ENCODE measurements around the gene SEPSECS.
"Not testable (repeated sequence)": the region's sequence is repeated elsewhere in the genome, so short reads cannot be mapped to it uniquely, and the experiment has no call there.

SEPSECS gene

DNA sequence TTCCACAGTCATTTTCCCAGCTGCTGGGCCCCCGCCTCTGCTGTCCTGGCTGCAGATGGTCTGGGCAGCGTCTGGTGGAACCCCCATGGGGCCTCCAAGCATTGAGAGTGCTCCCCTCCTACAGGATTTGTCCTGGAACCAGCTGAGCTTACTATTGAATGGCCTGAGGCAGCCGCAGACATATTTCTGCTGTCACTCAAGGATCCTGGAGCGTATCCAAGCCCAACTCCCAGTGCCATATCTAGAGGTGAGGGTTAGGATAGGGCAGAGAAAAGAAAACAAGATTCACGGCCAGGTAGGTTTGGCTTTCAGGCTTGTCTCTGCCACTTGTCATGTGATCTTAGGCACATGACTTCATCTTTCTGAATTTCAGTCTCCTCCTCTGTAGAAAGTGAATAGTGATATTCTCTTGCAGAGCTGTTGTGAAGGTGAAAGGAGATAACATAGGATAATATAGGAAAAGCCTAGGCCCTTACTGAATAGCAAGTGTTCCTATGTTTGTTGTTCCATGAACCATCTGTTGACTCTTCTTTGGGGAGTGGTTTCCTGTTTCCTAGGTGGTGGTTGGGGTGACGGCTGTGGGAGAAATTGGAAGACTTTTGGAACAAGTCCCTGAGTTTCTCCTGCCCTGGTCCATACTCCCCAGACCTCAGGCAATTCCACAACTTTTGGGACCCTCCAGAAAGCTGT is 52.3 kb downstream of the SEPSECS start:
- DNase-seq = no peak

DNA sequence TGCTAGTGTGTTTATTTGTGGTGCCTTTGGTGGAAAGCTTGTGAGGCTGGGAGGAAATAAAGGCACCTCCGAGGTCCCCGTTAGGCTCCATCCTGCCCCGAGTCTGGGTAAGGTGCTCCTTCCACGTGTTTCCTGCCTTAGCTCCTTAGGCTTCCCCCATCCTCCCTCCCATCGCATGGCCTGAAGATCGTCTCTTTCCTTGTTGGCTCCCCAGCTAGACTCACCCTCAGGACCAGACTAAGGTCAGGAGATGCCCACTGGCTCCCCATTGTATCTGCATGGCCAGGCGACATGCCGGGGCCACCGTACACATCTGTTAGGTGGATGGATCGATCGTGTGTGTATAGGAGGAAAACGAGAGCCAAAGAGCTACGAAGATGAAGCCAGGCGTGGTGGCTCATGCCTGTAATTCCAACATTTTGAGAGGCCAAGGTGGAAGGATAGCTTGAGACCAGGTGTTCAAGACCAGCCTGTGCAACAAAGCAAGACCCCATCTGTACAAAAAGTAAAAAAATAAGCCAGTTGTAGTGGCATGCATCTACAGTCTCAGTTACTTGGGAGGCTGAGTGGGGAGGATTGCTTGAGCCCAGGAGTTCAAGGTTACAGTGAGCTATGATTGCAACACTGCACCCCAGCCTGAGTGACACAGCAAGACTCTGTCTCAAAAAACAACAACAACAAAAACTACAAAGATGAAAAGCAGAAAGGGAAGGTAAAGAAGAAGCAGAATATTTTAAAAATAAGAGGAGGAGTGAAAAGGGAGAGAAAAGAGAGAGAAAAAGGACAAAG is 53.7 kb downstream of the SEPSECS start:
- no peak for DNase-seq

DNA sequence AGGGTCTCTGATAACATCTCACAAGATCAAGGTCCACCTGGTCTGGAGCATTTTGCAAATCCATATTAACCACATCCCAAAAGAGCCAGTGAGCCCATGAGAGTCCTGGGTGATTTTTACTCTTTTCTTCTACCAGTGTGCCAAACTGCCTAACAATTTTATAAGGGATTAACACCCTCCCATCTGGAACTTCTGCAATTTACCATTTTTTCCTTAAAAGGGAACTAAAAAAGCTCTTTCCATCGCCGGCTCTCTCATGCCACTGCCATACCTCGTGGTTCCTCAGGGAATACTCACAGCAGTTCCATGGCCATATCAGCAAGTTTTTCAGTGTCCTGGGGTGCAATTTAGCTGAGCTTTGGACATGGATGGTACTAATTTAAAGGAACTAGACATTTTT is 55.7 kb downstream of the SEPSECS start:
- peak; percentile 10 for DNase-seq

DNA sequence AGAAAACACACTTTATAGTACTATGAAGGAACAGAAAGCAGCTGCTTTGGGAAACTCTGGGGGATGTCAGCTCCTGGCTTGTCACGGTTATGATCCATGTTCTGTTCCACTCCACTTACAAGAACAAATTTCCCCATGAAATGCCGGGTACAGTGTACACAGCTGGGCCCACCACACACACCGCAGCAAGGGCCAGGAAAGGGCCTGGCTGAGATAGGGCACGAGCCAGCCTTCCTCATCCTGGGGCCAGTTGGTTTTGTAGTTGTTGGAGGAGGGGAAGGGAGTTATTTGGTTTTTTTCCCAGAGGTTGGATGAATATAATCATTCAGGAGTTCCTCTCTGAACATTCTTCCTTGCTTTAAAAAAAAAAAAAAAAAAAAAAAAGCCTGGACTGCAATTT is 56.8 kb downstream of the SEPSECS start:
- no peak for DNase-seq

DNA sequence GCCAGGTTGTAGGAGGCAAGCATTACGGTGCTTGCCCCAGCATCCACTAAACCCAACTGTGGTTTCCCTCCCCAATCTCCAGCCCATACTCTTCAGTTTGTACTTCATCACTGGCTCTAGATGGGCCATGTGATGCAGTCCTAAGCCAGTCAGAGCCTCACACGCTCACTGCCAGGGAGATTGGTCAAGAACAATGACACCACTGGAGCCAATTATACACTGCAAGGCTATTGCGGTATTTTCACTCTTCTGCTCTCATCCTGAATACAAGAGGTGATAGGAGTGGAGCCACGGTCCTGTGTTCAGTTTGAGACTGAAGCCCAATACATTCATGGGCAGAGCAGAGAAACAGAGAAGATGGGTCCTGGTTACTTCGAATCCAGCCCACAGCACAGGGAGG is 58.4 kb downstream of the SEPSECS start:
- DNase-seq = no peak

DNA sequence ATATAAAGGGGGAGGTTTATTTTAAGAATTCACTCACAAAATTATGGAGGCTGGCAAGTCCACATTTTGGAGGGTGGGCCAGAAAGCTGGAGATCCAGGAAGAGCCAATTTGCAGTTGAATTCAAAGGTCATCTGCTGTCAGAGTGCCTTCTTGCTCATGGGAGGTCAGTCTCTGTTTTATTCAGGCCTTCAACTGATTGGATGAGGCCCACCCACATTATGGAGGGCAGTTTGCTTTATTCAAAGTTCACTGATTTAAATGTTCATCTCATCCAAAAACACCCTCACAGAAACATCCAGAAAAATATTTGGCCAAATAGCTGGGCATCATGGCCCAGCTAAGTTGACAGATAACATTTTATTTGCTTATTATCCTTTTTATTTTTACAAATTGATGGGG is 59.5 kb downstream of the SEPSECS start:
- no peak for DNase-seq

DNA sequence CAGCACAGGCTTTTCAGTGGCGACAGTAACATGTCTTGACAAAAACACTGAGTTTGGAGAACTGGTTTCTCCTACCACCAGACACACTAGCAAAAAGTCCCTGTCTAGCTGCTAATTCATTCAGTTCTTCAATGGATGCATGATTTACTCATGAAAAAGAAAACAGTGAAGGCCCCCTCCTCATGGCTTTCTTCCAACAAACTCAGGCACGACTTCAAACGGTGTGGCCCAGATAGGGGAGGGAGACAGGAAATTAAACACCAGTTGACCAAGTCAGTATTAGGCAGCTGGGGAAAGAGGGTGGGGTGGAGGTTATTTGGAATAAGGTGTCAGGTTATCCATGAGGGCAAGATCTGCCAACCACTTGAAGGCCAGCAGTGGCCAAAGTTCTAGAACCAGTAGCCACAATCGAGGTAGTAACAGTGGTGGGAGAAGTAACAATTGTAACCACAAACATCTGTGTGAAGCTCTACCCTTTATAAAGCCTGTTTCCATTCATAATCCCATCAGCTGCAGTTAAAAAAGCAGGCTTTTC is 60.2 kb downstream of the SEPSECS start:
- no peak for DNase-seq

DNA sequence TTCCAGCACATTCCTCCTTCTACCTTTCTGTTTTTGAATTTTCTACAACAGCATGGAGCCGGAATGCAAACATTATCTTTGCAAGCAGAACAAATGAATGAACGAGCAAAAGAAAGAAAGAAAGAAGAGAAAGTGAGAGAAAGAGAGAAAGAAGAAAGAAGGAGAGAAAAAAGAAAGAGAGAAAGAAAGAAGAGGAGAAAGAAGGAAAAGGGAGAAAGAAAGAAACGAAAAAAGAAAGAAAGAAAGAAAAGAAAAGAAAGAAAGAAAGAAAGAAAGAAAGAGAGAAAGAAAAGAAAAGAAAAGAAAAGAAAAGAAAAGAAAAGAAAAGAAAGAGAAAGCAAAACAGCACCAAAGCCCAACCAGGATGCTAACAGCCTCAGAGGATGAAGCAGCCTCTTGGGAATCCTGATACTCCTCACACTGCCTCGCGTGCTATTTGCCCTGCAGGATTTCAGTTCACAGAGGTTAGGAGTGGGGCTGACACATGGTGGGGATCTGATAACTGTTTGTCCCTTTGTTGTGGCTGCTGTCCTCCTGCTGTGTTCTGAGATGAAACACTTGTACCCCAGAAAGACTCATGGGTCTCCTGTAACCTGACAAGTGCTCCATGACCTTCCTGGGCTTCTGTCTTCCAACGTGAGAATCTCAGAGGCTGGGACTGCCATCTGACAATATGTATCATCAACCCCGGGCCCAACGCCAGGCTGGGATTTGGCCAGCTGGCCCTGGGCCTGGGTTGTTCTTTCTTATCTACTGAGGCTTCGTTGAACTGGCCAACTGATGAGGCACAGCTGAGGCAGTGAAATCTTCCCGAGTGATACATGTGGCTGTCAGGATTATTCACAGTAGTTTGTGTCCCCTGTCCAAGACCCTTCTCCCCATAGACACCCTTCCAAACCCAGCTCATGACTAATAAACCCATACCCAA is 61.0 kb downstream of the SEPSECS start:
- no peak for DNase-seq

DNA sequence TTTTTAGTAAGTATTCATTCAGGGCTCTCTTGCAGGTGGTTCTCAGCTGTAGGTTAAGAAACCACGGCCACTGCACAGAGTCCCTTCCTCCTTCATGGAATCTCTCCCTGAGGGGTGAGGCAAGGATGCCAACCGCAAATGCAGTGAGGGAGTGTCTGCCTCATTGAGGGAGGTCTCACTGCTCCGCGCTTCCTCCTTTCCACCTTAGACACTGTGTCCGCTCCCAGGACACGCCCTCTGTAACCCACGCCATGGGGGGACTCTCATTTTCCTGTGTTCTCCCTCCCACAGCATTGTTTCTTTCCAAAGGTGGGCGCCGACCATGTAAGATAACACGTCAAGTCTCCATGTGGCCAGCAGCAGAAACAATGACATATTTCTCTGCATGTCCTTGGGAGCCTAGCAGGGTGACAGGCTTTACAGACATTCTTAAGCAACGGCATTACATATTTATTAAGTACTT is 63.2 kb downstream of the SEPSECS start:
- no peak for DNase-seq

DNA sequence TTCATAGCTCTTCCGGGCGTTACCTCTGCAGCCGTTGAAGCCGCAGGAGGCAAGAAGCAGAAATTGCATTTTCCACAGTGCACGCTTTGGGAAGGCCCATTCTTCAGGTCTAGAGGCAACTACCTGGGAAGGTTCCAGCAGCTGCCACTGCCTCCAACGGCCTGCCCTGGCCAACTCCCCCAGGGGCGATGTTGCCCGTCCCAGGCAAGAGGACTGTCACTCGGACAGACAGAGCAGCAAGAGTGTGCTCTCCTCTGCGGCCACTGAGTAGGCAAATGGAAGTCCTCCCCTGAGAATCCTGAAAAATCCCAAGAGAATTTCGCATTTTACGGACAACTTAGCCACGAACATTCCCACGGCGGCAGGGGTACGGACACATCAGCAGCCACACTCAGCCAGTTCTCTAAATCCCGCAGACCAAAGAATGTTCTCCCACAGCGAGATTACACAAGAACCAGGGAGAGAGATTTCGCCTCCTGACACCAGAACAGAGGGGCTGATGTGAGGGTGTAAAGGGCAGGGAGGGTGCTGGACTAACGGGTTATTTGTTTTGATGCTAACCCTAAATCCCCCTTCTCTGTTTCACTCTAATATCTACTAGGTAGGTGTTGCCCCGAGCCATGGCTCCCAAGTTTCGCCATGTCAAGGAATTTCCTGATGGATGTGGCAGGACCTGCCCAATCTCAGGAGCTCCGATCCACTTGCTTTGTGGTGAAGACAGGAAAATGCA is 63.8 kb downstream of the SEPSECS start:
- no peak for DNase-seq

DNA sequence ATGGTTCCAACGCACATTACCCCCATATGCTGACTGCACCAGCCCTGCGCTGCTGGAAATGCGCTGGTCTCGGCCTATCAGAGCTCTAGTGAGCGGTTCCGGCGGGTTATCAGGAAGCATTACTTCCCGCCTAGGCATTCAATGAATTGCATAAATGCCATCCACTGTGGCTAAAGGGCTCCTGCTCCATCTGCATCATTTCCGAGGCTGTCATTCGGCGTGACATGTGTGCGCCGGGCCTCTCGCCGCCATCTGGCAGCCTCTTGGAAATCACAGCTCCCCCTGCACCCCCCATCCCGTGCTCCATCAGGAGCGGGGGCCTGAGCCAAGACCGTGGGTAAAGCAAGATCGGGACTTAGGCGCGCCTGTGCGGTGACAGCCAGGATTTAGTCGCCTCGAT is 64.4 kb downstream of the SEPSECS start:
- no peak for DNase-seq

DNA sequence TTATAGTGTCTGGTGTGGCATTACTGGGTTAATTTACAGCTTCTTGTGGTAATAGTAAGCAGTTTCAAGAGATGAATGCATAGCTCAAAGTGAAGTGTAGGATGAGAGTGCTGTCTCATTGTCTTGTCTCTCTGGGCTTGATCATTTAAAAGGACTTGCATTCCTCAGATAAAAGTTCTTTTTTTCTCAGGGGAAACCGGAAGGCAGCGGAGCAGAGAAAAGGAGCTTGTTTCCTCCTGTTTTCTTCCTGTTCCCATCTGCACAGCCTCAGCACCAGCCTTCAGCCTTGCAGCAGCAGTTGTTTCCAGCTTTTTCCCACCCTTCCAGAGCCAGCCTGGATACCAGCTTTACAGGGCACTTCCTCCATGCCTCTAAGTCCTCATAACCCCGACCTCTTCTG is 68.1 kb downstream of the SEPSECS start:
- DNase-seq = no peak

DNA sequence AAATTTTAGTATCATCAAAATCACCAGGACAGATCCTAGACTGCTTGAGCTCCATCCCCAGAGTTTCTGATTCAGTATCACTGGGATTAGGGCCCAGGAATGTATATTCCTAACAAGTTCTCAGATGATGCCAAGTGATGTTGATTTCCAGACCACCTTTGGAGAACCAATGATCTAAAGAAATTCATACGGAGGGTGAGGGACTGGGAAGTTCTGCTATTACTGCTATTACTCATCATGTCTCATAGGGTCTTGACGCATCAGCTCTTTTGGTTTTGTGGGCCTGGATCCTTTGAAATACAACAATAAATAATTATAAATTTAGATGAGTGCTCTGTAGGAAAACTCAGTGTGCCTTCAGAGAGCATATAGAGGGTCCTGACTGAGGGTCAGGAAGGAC is 69.7 kb downstream of the SEPSECS start:
- DNase-seq = no peak

DNA sequence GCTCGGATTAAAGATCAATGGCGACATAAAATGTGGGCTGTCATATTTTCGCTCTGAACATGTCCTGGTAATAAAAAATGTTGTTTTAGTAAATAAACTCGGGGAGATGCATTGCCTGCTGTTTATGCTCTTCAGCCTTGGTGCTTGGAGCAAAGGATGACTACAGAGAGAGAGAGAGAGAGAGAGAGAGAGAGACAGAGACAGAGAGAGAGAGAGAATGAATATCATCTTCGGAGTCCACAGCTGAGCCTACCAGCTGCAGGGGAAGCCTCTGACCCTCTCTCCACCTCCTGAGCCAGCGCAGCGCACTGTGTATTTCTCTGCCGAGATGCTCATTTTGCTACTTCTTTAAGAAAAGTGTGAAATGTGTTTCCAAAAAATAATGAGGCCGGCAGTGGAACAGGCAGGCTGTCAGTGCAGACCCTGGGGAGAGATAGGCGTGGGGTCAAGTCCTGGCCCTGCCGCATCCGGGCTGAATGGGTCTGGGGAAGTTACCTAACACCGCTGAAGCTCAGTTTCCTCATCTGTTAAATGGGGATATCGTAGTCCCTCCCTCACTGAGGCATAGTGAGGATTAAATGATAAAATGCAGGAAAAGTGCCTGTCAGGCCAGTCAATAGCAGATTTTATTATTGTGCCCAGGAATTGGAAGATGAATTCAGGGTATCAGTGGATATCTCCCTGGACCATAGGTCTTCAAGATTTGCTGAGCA is 71.0 kb downstream of the SEPSECS start:
- DNase-seq = no peak

DNA sequence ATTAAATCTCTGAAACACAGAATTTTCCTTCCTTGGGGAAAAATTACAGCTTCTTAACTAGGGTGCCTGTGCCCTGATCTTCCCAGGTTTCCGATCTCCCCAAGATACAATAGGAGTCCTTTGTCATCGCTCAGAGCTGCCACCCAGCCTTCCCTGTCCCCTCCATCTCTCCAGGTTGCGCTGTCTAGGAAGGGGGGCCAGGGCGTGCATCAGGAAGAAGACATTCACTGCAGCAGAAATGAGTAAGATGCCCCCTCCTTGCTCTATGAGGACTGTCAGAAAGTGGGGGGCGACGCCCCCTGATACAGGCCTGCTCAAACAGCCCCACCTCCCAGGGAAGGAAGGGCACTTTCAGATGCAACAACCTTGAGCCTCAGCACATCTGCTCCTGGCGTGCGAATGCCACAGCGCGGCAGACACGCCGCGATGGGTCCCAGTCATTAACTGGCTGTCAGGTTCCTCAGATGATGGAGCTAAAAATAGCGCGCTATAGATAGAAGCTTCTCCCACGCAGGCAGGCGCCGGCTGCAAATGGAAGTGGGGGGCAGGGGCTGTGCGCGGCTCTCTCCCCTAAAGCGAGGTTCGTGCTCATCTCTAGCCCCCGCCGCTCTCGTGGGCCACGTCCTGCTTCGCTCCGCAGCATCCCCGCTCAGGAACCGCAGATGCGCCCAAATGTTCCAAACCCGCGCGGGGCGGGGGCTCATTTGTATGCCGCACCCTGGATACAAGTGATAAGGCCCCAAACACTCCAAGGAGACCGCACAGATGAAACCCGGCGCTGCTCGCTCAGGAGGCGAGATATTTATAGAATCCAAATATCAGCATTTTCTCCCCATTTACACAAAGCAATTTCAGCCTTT is 71.9 kb downstream of the SEPSECS start:
- peak; percentile 15 for DNase-seq

DNA sequence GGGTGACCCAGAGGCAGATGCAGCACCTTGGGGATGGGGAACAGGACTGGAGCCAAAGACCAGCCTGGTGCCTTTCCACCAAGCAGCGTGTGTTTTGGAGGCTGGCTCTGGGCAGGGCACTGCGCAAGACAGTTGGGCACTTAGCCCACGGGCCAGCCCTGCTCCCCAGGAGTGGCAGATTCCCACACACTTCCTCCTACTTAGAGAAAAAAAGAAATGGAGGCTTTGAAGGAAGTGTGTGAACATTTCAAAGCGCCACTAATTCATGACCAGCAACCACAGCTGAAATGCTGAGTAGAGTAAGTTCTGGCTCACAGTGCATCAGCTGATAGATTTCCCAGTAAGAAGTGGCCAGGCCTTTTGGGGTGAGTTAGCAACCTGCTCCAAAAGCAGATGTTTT is 74.6 kb downstream of the SEPSECS start:
- DNase-seq = peak; percentile 47

DNA sequence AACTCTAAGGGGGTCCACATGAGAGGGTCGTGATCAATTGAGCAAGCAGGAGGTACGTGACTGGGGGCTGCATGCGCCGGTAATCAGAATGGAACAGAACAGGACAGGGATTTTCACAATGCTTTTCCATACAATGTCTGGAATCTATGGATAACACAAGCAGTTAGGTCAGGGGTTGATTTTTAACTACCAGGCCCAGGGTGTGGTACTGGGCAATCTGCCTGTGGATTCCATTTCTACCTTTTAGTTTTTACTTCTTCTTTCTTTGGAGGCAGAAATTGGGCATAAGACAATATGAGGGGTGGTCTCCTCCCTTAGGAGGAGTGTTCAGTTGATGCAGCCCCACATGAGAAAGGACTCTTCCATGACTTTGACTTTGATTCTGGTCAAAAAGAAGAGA is 76.8 kb downstream of the SEPSECS start:
- DNase-seq = not testable (repeated sequence)

DNA sequence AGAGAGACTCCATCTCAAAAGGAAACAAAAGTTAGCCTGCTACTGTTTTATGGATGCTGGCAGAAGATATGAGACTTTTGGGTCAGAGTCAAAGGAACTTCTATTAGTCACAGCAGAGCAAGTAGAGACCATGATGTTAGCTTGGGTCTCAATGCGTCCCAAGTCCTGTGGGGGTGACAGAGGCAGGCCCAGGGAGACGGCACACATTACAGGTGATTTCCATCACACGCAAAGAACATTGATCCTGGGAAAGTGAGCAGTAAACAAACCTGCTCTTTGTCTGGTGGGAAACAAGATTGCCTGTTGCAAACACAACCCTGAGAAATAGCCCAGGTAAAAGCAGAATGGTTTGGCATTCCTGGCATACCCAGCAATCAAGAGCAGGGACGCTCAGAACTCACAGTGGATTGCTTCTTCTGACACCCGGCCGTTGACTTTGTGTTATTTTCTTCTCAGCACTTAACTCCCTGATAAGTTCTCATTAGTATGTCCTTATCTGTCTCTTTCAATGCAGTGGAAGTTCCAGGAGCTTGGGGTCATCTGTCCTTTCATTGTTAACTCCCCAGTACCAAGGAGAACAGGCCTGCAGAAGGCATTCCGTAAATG is 78.3 kb downstream of the SEPSECS start:
- no peak for DNase-seq

DNA sequence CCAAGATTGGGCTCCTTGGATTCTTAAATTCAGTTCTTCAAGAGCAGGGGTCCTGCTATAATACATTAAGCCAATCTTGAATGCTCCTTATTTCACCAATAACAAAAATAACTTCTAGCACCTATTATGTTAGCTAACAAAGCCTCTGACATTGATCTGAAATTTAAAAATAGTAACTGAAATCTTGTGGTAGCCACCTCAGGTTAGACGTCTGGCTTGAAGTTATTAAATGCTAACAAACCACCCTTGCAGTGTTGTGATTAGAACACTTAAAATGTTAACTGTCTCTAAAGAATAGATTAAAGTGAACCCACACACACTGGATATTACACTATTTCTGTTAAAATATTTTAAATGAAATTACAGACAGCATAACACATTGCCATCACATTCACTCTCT is 79.7 kb downstream of the SEPSECS start:
- DNase-seq = no peak

DNA sequence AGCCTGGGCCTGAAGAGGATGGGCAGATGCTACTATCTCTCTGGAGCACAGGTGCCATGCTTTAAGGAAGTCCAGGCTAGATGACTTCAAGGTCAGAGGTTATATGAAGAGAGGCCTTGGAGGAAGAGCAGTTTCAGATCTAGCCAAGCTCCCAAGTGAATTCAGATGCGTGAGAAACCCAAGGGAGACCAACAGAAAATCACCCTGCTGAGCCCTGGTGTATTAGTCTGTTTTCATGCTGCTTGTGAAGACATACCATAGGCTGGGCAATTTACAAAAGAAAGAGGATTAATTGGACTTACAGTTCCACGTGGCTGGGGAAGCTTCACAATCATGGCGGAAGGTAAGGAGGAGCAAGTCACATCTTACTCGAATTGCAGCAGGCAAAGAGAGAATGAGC is 81.7 kb downstream of the SEPSECS start:
- DNase-seq = no peak

Measured in inflammatory macrophage treated with lipopolysaccharide for 4 hours (primary cell).